Lung microvascular endothelial cell (primary cell): ENCODE data around the gene KCNT2. TPM values are rescaled to one million over a fixed set of nuclear protein-coding genes. Genes with fewer than 3 reads are reported as not detected.

Experiments
- DNase-seq, 2 donors: peaks; one replicate each; pipeline versions ENCODE4 v3.0.0 to v3.0.0-alpha.2; 2010; ENCODE audit warnings: low read depth in 2 of 2
- total RNA-seq: library from RNA; depleted of rRNA; stranded (reverse); fragments of >200 nt; gene quantifications from 2 replicates; pipeline ENCODE4 v1.2.1, GENCODE V29; 2014

Gene KCNT2
- total RNA-seq, 1 donor from 2014 or later = under 0.01 TPM

- no peak for DNase-seq
Measured at GRCh38 chr1:196450143-196451095, 157.8 kb downstream of the KCNT2 start.

- DNase-seq = no peak
Measured at GRCh38 chr1:196449460-196449859, 158.8 kb downstream of the KCNT2 start.

- DNase-seq = no peak
Measured at GRCh38 chr1:196445775-196446174, 162.5 kb downstream of the KCNT2 start.

- DNase-seq = no peak
Measured at GRCh38 chr1:196444634-196445033, 163.6 kb downstream of the KCNT2 start.

DNA sequence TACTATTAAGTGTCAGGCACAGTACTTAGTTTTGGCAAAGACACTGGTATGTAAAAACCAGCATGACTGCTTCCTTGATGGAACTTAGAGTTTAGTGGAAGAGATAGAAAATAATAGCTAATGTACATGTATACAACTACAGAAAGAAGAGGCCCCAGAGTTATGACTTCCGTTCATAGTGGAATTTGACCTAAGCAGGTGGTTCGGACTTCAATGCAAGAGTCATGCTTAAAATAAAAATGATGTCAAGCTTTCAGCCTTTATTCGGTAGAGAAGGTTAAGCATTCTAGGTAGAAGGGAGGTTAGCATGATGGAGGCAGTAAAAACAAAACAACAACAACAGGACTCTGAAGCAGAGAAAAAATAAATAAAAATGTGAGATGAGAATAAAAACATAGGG lies 165.9 kb downstream of the KCNT2 start:
- DNase-seq = no peak

- no peak for DNase-seq
Measured at GRCh38 chr1:196440711-196441110, 167.5 kb downstream of the KCNT2 start.

- no peak for DNase-seq
Measured at GRCh38 chr1:196438329-196438728, 169.9 kb downstream of the KCNT2 start.

- DNase-seq = no peak
Measured at GRCh38 chr1:196437671-196438070, 170.6 kb downstream of the KCNT2 start.

- DNase-seq = no peak
Measured at GRCh38 chr1:196433000-196433399, 175.2 kb downstream of the KCNT2 start.

- no peak for DNase-seq
Measured at GRCh38 chr1:196427976-196428734, 180.1 kb downstream of the KCNT2 start.

DNA sequence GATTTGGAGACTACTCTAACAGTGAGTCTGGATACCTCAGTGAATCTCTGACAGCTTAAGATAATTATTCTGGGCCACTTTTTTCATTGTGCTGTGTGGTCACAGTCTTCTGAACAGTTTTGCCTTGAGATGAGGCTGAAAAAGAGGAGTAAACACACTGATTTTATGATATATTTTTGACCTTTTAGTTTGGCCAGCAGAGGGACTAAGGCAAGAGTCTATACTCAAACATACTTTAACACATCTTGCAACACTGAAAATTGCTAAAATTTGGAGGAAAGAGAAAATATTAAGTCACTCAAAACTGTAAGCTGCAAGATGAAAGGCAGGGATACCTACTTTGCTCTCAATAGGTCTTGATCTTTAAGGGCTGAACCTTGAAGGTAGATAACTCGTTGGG lies 182.7 kb downstream of the KCNT2 start:
- no peak for DNase-seq

DNA sequence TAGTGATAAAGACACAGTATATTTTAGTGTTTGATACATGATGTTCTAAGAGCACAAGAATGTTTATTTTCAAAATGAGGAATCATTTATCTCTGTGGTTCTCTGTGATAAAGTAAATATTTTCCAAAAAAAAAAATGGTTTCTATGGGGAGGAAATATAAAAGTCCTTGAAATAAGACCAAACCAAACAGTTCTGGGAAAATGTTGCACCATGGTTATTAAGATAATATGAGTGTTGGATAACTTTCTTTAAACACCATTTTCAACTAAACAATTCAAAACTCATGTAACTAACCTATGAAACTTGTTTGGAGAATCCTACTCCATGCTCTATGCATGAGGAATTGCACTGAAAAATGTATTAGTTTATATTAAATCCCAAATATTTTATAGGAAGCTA lies 184.6 kb downstream of the KCNT2 start:
- peak in 1 of 2 donors; percentile 51 for DNase-seq

DNA sequence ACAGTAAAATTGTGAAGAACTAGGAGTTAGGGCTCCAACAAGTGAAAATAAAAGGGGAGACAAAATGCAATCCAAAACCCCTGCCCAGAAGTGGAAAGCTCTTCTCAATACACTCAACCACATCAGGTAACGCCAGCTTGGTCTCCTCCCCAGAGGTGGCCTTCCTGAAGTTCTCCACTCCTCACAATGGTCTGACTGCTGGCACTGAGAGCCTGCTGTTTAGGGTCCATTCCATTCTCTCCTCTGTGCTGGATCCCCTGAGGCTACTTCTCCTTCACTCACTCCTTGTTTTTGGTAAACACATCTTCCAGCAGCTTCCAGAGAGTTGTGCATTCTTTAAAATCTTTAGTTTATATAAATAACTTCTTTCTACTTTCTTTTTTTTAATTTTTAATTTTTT lies 189.5 kb downstream of the KCNT2 start:
- DNase-seq = no peak

DNA sequence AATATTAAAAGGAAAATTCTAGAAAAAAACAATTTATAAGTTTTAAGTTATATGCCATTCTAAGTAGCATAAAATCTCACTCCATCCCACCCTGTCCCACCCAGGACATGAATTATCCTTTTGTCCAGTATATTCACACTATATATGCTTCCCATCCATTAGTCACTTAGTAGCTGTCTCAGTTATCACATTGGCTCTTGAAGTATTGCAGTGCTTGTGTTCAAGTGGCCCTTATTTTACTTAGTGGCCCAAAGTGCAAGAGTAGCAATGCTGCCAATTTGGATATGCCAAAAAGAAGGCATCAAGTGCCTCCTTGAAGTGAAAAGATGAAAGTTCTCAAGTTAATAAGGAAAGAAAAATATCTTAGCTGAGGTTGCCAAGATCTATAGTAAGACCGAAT lies 192.3 kb downstream of the KCNT2 start:
- DNase-seq = no peak

DNA sequence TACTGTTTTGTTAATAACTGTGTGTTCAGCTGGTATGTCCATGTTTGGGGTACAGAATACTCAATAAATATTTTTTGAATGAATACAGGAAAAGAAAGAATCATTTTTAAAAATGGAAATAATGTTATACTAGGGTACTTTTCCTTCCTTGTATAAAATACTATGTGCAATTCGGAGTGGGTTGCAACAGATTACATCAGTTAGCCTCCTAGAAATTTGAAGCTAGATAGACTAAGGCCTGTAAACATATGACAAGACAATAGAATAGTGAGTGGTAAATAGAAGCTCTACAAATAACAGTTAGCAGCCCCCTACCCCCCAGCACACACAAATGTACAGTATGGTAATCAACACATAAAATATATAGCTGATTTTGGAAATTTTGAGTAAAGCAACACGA lies 195.9 kb downstream of the KCNT2 start:
- DNase-seq = no peak

- DNase-seq = no peak
Measured at GRCh38 chr1:196410768-196411167, 197.5 kb downstream of the KCNT2 start.

DNA sequence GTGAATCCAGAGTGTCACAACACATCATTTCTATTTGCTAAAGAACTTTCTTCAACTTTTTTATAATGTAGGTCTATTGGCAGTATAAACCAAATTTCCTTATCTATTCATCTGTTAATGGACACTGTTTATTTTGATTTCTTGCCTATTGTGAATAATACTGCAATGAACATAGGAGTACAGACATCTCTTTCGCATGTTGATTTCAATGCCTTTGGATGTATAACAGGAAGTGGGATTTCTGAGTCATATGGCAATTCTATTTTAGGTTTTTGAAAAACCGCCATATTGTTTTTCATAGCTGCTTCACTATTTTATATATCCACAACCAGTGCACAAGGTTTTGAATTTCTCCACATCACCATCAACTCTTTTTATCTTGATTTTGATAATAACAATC lies 198.7 kb downstream of the KCNT2 start:
- peak; percentile 64 to 77 for DNase-seq

GRCh38 chr1:196407358-196408051 lies 200.7 kb downstream of the KCNT2 start:
- peak in 1 of 2 donors; percentile 48 for DNase-seq

DNA sequence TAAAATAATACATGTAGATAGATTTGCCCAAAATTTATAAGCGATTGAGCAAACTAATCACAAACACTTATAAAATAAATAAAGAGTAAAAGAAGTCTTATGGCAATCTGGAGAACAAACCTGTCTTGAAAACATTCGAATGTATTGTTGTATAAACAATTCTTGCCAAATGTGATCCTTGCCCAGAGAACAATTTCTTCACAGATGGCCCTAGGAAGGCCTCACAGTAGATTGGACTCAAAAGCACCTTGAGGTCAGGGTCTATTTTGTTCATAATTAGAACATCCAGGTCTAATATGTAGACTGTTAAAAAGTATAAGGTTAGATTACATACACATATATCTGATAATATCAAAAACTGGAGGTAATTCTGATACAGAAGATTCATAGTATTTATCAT lies 202.4 kb downstream of the KCNT2 start:
- no peak for DNase-seq

GRCh38 chr1:196403803-196404690 lies 204.2 kb downstream of the KCNT2 start:
- DNase-seq = peak; percentile 5 to 10

GRCh38 chr1:196401891-196402290 lies 206.3 kb downstream of the KCNT2 start:
- no peak for DNase-seq
